Gastrocnemius medialis (tissue), 4 donors: Measurements from ENCODE around the gene MS4A13. TPM values are rescaled to one million over a fixed set of nuclear protein-coding genes. Genes with fewer than 3 reads are reported as not detected.
"Not testable (repeated sequence)": the region's sequence is repeated elsewhere in the genome, so short reads cannot be mapped to it uniquely, and the experiment has no call there.

Experiments
- ATAC-seq, 2 donors: fragments of 150-250 bp; one replicate each; pipeline ENCODE4 v1.9.1; 2016
- DNase-seq, 2 donors: peaks; one replicate each; pipeline ENCODE4 v3.0.0-alpha.2; 2019
- H3K27ac ChIP-seq, 4 donors: fragments of 200-600 bp; sonication (generic); 1 replicate in 1 of 4; 2 replicates in 3 of 4; pipeline ENCODE4 v1.5.1; 2016 to 2018; ENCODE audit warnings: mild to moderate bottlenecking in 2 of 4, moderate library complexity in 1 of 4
- H3K27me3 ChIP-seq, 3 donors: fragments of 200-600 bp; sonication (generic) in 2 of 3; 1 replicate in 1 of 3; 2 replicates in 2 of 3; pipeline versions ENCODE4 v1.5.1 to v1.6.0; 2016 to 2019; ENCODE audit warnings: mild to moderate bottlenecking in 1 of 3, moderate library complexity in 1 of 3
- H3K36me3 ChIP-seq, 2 donors: fragments of 200-600 bp; sonication (generic) in 1 of 2; one replicate each; pipeline ENCODE4 v1.5.1; 2017 to 2018
- H3K4me1 ChIP-seq, 2 donors: fragments of 200-600 bp; sonication (generic) in 1 of 2; one replicate each; pipeline ENCODE4 v1.5.1; 2016 to 2017; ENCODE audit warnings: mild to moderate bottlenecking in 2 of 2
- H3K4me3 ChIP-seq, 4 donors: fragments of 200-600 bp; sonication (generic) in 3 of 4; 1 replicate in 1 of 4; 2 replicates in 3 of 4; pipeline ENCODE4 v1.5.1; 2016 to 2019; ENCODE audit warnings: mild to moderate bottlenecking in 2 of 4
- H3K9me3 ChIP-seq, 3 donors: fragments of 200-600 bp; sonication (generic) in 2 of 3; 1 replicate in 1 of 3; 2 replicates in 2 of 3; pipeline ENCODE4 v1.5.1; 2016 to 2019
- POLR2A ChIP-seq, 2 donors: fragments of 450-650 bp; IDR thresholded peaks; one replicate each; pipeline ENCODE4 v1.6.1; 2017; ENCODE audit warnings: antibody characterized with exemption in 2 of 2, mild to moderate bottlenecking in 2 of 2, moderate library complexity in 2 of 2
- in situ Hi-C, 4 donors: fragments of 200-750 bp; cut with MboI; loops; one replicate each; pipeline versions ENCODE4 v1.15.0 to v1.8.0; 2017; ENCODE audit warnings: low sequenced_read_pairs in 4 of 4
- intact Hi-C: fragments of 100-400 bp; cut with DNase I; formaldehyde crosslinking; loops from one replicate; pipeline ENCODE4 v1.15.1; 2023; ENCODE audit warnings: low total_unique reads
- total RNA-seq, 4 donors: library from RNA; depleted of rRNA; stranded (reverse); fragments of >200 nt; gene quantifications; one replicate each; pipeline versions ENCODE4 v1.1.0 to v1.2.3, GENCODE V29; 2016
- TF ChIP-seq, protein P1 (sequence below), 5 experiments: fragments of 450-650 bp in 3 of 5; fragments of 200-600 bp in 2 of 5; sonication (generic) in 2 of 5; IDR thresholded peaks in 4 of 5; conservative IDR thresholded peaks in 1 of 5; 1 replicate in 4 of 5; 2 replicates in 1 of 5; pipeline ENCODE4 v1.5.1; 2016 to 2019; ENCODE audit warnings: antibody characterized with exemption in 5 of 5, mild to moderate bottlenecking in 3 of 5, moderate library complexity in 3 of 5

MS4A13 gene
- total RNA-seq, 4 donors from 2014 or later: not detected

DNA sequence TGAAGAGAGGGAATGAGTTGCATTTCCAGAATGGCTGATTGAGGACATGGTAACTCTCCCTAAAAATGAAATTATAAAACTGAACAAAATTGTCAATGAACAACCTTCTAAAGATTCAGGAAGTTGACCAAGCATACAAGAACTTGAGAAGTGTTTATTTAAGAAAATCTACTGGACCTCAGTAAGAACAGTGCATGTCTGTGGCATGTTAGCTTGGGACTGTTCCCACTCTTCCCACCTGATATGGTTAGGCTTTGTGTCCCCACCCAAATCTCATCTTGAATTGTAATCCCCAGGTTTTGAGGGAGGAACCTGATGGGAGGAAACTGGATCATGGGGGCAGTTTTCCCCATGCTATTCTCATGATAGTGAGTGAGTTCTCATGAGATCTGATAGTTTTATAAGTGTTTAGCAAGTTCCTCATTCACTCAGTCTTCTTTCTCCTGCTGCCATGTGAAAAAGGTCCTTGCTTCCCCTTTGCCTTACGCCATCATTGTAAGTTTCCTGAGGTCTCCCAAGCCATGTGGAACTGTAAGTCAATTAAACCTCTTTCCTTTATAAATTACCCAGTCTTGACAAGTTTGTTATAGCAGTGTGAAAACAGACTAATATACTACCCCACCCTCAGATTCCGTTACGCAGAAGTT is 15.4 kb downstream of the MS4A13 start:
- intact Hi-C loops (no loop called here), in situ Hi-C loops (no loop called here)
- Histone ChIP-seq H3K4me3 (no peak overlapping the region), H3K36me3 (no peaks in the 10 kb centered on the region), H3K4me1 (no peaks in the 10 kb centered on the region), H3K27me3 (no peaks in the 10 kb centered on the region), H3K27ac (no peak overlapping the region), H3K9me3 (no peaks in the 10 kb centered on the region)
- ATAC-seq: no peak
- DNase-seq: no peak
- TF ChIP-seq, protein P1, sequence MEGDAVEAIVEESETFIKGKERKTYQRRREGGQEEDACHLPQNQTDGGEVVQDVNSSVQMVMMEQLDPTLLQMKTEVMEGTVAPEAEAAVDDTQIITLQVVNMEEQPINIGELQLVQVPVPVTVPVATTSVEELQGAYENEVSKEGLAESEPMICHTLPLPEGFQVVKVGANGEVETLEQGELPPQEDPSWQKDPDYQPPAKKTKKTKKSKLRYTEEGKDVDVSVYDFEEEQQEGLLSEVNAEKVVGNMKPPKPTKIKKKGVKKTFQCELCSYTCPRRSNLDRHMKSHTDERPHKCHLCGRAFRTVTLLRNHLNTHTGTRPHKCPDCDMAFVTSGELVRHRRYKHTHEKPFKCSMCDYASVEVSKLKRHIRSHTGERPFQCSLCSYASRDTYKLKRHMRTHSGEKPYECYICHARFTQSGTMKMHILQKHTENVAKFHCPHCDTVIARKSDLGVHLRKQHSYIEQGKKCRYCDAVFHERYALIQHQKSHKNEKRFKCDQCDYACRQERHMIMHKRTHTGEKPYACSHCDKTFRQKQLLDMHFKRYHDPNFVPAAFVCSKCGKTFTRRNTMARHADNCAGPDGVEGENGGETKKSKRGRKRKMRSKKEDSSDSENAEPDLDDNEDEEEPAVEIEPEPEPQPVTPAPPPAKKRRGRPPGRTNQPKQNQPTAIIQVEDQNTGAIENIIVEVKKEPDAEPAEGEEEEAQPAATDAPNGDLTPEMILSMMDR (IDR thresholded peaks at IDR 0.05 in 4 of 5, conservative IDR thresholded peaks at IDR 0.05 in 1 of 5): no peak
- no peak for TF ChIP-seq POLR2A (IDR thresholded peaks at IDR 0.05)

DNA sequence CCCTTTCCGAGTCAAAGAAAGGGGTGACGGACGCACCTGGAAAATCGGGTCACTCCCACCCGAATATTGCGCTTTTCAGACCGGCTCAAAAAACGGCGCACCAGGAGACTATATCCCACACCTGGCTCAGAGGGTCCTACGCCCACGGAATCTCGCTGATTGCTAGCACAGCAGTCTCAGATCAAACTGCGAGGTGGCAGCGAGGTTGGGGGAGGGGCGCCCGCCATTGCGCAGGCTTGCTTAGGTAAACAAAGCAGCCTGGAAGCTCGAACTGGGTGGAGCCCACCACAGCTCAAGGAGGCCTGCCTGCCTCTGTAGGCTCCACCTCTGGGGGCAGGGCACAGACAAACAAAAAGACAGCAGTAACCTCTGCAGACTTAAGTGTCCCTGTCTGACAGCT is 17.2 kb downstream of the MS4A13 start:
- in situ Hi-C loops, intact Hi-C loops, H3K4me1 ChIP-seq, H3K27ac ChIP-seq, DNase-seq, H3K9me3 ChIP-seq, H3K36me3 ChIP-seq, ATAC-seq, H3K27me3 ChIP-seq, H3K4me3 ChIP-seq: not testable (repeated sequence)

DNA sequence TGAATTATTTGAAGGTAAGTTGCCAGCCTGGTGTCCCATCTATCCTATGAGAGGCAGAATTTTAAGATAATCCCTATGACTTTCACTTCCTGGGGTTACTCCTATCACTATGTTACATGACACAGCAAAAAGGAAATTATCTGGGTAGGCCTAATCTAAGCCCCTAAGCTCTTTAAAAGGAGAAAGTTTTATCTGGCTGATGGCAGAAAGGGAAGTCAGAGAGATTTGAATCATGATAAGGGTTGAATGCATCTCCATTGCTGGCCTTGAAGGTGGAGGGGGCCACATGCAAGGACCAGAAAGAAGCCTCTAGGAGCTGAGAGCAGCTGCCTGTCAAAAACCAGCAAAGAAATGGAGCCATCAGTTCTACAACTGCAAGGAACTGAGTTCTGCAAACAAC is 23.4 kb downstream of the MS4A13 start:
- in situ Hi-C loops, DNase-seq, H3K4me1 ChIP-seq, intact Hi-C loops, H3K27me3 ChIP-seq, H3K27ac ChIP-seq, ATAC-seq, H3K9me3 ChIP-seq, H3K4me3 ChIP-seq, H3K36me3 ChIP-seq: not testable (repeated sequence)

DNA sequence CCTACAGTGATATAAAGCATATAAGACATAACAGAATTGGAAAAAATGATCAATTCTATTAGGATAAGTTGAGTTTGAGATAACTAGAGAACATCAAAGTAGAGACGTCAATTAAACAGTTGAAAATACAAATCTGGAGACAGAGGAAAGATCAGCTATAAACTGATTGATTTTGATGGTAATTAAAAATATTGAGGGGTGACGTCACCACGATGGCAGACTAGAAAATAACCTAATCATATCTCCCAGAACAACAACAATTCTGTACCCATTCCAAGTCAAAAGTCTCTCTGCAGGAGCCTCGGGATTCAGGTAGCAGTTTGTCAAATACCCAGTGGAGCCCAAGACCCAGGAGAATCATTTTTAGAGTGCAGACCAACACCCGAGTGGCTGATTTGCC is 28.9 kb downstream of the MS4A13 start:
- in situ Hi-C loops (no loop called here), intact Hi-C loops (no loop called here)
- ATAC-seq (no peak), DNase-seq (no peak)
- Histone ChIP-seq H3K27me3 (no peaks in the 10 kb centered on the region), H3K4me1 (no peaks in the 10 kb centered on the region), H3K4me3 (no peak overlapping the region), H3K27ac (no peak overlapping the region), H3K9me3 (no peaks in the 10 kb centered on the region), H3K36me3 (no peaks in the 10 kb centered on the region)
- TF ChIP-seq POLR2A (IDR thresholded peaks at IDR 0.05): no peak
- TF ChIP-seq, protein P1 (IDR thresholded peaks at IDR 0.05 in 4 of 5, conservative IDR thresholded peaks at IDR 0.05 in 1 of 5): no peak

DNA sequence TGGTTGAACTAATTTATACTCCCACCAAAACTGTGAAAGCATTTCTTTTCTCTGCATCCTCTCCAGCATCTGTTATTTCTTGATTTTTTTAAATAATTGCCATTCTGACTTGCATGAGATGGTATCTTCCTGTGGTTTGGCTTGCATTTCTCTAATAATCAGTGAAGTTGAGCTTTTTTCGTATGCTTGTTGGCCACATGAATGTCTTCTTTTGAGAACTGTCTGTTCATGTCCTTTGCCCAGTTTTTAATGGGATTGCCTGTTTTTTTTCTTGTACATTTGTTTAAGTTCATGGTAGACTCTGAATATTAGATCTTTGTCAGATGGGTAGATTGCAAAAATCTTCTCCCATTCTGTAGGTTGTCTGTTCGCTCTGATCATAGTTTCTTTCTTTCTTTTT is 46.1 kb downstream of the MS4A13 start:
- ATAC-seq (no peak), DNase-seq (no peak)
- Histone ChIP-seq H3K27me3 (no peaks in the 10 kb centered on the region), H3K36me3 (no peaks in the 10 kb centered on the region), H3K4me3 (no peak overlapping the region), H3K9me3 (no peaks in the 10 kb centered on the region), H3K4me1 (no peaks in the 10 kb centered on the region), H3K27ac (no peak overlapping the region)
- intact Hi-C loops: no loop called here
- TF ChIP-seq, protein P1 (IDR thresholded peaks at IDR 0.05 in 4 of 5, conservative IDR thresholded peaks at IDR 0.05 in 1 of 5): no peak
- TF ChIP-seq POLR2A (IDR thresholded peaks at IDR 0.05): no peak
- in situ Hi-C loops: no loop called here
